Thyroid gland (tissue), 4 donors: Measurements from ENCODE around the gene ASCL1. TPM values are rescaled to one million over a fixed set of nuclear protein-coding genes. Genes with fewer than 3 reads are reported as not detected.

Experiments used
- DNase-seq, 2 donors: peaks; one replicate each; pipeline ENCODE4 v3.0.0-alpha.2; 2019
- H3K27ac ChIP-seq, 3 donors: fragments of 200-600 bp; sonication (generic); 1 replicate in 2 of 3; 2 replicates in 1 of 3; pipeline ENCODE4 v1.5.1; 2016 to 2019; ENCODE audit warnings: mild to moderate bottlenecking in 1 of 3, moderate library complexity in 1 of 3
- H3K27me3 ChIP-seq: fragments of 200-600 bp; sonication (generic); one replicate; pipeline ENCODE4 v1.5.1; 2019
- H3K36me3 ChIP-seq, 2 donors: fragments of 200-600 bp; sonication (generic); one replicate each; pipeline ENCODE4 v1.5.1; 2016 to 2019
- H3K4me1 ChIP-seq, 2 donors: fragments of 200-600 bp; sonication (generic); one replicate each; pipeline ENCODE4 v1.5.1; 2017 to 2019
- H3K4me3 ChIP-seq, 3 donors: fragments of 200-600 bp; sonication (generic); replicated peaks in 1 of 3; 1 replicate in 2 of 3; 2 replicates in 1 of 3; pipeline ENCODE4 v1.5.1; 2016; ENCODE audit warnings: mild to moderate bottlenecking in 1 of 3
- H3K9me3 ChIP-seq: fragments of 200-600 bp; sonication (generic); one replicate; pipeline ENCODE4 v1.5.1; 2017
- CTCF ChIP-seq, 6 experiments: fragments of 200-600 bp in 3 of 6; fragments of 450-650 bp in 3 of 6; sonication (generic) in 3 of 6; IDR thresholded peaks; one replicate each; pipeline ENCODE4 v1.5.1; 2016 to 2019; ENCODE audit warnings: antibody characterized with exemption in 6 of 6, mild to moderate bottlenecking in 2 of 6, inconsistent platforms in 1 of 6, moderate library complexity in 1 of 6
- POLR2A ChIP-seq, 2 donors: fragments of 450-650 bp; IDR thresholded peaks; one replicate each; pipeline ENCODE4 v1.6.1; 2017; ENCODE audit warnings: antibody characterized with exemption in 2 of 2, mild to moderate bottlenecking in 2 of 2, moderate library complexity in 1 of 2
- WGBS, 2 donors: methylation state at CpG; one replicate each; pipeline ENCODE4 v1.1.5; 2017; 5-methylcytosine and 5-hydroxymethylcytosine counted together
- intact Hi-C: fragments of 100-400 bp; cut with DNase I; formaldehyde crosslinking; loops from one replicate; pipeline ENCODE4 v1.15.1; 2023
- total RNA-seq, 4 donors: library from RNA; depleted of rRNA; stranded (reverse); fragments of >200 nt; gene quantifications; one replicate each; pipeline ENCODE4 v1.2.3, GENCODE V29; 2016

Gene ASCL1
- total RNA-seq, 4 donors from 2014 or later = 0.13 to 1.7 (median 0.49) TPM; not detected in 1

- DNase-seq = no peak
- no peaks in the 10 kb centered on the region for H3K9me3 ChIP-seq
- TF ChIP-seq CTCF (IDR thresholded peaks at IDR 0.05) = no peak
- TF ChIP-seq POLR2A (IDR thresholded peaks at IDR 0.05) = no peak
- H3K27me3 ChIP-seq = peaks cover 40% of the 10 kb centered on the region
- peaks cover 13 to 26% of the 10 kb centered on the region in 2 donors for H3K4me1 ChIP-seq
- H3K27ac ChIP-seq = no peak overlapping the region
- intact Hi-C loops = loop anchor here (10.0 kb wide), 1 partner anchor 585 kb away; no protein-coding TSS in a partner anchor
- H3K4me3 ChIP-seq = no peak overlapping the region
- no peaks in the 10 kb centered on the region for H3K36me3 ChIP-seq
- WGBS, 2 donors = 7 to 14% methylated on average over 14 of the region's 14 CpGs
These were observed 1.9 kb downstream of the ASCL1 start for GRCh38 chr12:102959391-102959790.

- peaks cover 40% of the 10 kb centered on the region for H3K27me3 ChIP-seq
- intact Hi-C loops = no loop called here
- H3K4me3 ChIP-seq = no peak overlapping the region
- H3K9me3 ChIP-seq = no peaks in the 10 kb centered on the region
- no peak for DNase-seq
- H3K27ac ChIP-seq = no peak overlapping the region
- TF ChIP-seq CTCF (IDR thresholded peaks at IDR 0.05) (no peak), POLR2A (IDR thresholded peaks at IDR 0.05) (no peak)
- peaks cover 13 to 25% of the 10 kb centered on the region in 2 donors for H3K4me1 ChIP-seq
- H3K36me3 ChIP-seq = no peaks in the 10 kb centered on the region
- 5 to 6% methylated on average over 19 of the region's 19 CpGs for WGBS, 2 donors
These were observed 3.4 kb downstream of the ASCL1 start for GRCh38 chr12:102960766-102961465.

GRCh38 chr12:102961466-102961855 is 4.0 kb downstream of the ASCL1 start:
- Histone ChIP-seq H3K9me3 (no peaks in the 10 kb centered on the region), H3K4me3 (no peak overlapping the region), H3K27me3 (peaks cover 35% of the 10 kb centered on the region), H3K36me3 (no peaks in the 10 kb centered on the region), H3K4me1 (peaks cover 10 to 20% of the 10 kb centered on the region in 2 donors), H3K27ac (no peak overlapping the region)
- TF ChIP-seq CTCF (IDR thresholded peaks at IDR 0.05) (no peak), POLR2A (IDR thresholded peaks at IDR 0.05) (no peak)
- WGBS, 2 donors = 4 to 6% methylated on average over 8 of the region's 8 CpGs
- no peak for DNase-seq
- intact Hi-C loops = no loop called here

- no peak overlapping the region for H3K4me3 ChIP-seq
- no peaks in the 10 kb centered on the region for H3K9me3 ChIP-seq
- TF ChIP-seq CTCF (IDR thresholded peaks at IDR 0.05) = no peak
- no peak for TF ChIP-seq POLR2A (IDR thresholded peaks at IDR 0.05)
- no peak for DNase-seq
- 7% methylated on average over 11 of the region's 11 CpGs for WGBS, 2 donors
- intact Hi-C loops = no loop called here
- peaks cover 35% of the 10 kb centered on the region for H3K27me3 ChIP-seq
- peaks cover 5 to 11% of the 10 kb centered on the region in 2 donors for H3K4me1 ChIP-seq
- no peak overlapping the region for H3K27ac ChIP-seq
- no peaks in the 10 kb centered on the region for H3K36me3 ChIP-seq
These were observed 5.1 kb downstream of the ASCL1 start for GRCh38 chr12:102962532-102962931.

- Histone ChIP-seq H3K4me3 (no peak overlapping the region), H3K9me3 (no peaks in the 10 kb centered on the region), H3K27me3 (peaks cover 35% of the 10 kb centered on the region), H3K4me1 (peaks cover 5 to 7% of the 10 kb centered on the region in 2 donors), H3K36me3 (no peaks in the 10 kb centered on the region), H3K27ac (no peak overlapping the region)
- no peak for DNase-seq
- intact Hi-C loops = no loop called here
- no peak for TF ChIP-seq POLR2A (IDR thresholded peaks at IDR 0.05)
- no peak for TF ChIP-seq CTCF (IDR thresholded peaks at IDR 0.05)
- WGBS, 2 donors = 3 to 4% methylated on average over 3 of the region's 3 CpGs
These were observed 5.5 kb downstream of the ASCL1 start for GRCh38 chr12:102962986-102963385.
